NOMO-1 (cell line): ENCODE data around the gene PAWR.
"Not testable (repeated sequence)": the region's sequence is repeated elsewhere in the genome, so short reads cannot be mapped to it uniquely, and the experiment has no call there.

Experiments
- DNase-seq, 2 experiments: peaks; one replicate each; lab custom pipeline; 2025; ENCODE audit not compliant: unreplicated experiment in 2 of 2; lab: John Stamatoyannopoulos, UW

Gene PAWR

DNA sequence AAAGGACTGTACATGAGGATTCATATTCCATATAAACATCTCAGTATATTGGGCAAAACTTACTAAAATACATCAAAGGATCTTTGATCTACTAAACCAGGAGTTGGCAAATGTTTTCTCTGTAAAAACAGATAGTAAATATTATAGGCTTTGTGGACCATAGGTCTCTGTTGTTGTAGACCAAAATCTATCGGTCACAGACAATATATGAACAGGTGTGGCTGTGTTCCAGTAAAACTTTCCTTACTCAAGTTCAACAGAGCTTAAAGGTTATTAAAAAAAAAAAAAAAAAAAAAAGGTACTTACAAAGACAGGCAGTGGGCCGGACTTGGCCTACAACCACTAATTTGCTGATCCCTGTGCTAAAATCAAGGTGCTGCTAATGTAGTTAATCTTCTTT, 40.3 kb downstream of the PAWR start:
- no peak for DNase-seq

DNA sequence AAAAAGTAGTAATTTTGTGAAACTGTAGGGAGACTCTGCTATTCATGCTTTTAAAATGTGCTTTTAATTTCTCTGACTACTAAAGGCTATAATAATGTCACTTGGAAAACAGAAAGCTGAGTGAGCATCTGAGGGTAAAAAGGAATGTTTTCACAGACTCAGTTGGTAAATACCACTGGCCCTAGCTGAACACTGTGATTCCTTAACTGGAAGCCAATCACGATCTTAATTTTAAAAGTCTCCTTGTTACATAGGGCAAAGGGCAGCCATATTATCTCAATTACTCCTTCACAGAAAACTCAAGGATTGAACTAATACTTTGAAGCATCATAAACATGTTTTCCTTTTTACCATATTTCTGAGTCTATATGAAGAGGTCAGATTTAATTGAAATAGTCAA, 41.9 kb downstream of the PAWR start:
- DNase-seq = no peak

DNA sequence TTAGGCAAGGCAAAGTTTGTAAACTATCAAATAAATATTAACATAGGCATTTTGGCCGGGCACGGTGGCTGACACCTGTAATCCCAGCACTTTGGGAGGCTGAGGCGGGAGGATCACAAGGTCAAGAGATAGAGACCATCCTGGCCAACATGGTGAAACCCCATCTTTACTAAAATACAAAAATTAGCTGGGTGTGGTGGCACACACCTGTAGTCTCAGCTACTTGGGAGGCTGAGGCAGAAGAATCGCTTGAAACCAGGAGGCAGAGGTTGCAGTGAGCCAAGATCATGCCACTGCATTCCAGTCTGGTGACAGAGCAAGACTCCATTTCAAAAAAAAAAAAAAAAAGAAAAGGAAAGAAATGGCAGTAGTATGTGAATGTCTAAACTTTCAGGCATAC, 43.9 kb downstream of the PAWR start:
- DNase-seq = not testable (repeated sequence)

DNA sequence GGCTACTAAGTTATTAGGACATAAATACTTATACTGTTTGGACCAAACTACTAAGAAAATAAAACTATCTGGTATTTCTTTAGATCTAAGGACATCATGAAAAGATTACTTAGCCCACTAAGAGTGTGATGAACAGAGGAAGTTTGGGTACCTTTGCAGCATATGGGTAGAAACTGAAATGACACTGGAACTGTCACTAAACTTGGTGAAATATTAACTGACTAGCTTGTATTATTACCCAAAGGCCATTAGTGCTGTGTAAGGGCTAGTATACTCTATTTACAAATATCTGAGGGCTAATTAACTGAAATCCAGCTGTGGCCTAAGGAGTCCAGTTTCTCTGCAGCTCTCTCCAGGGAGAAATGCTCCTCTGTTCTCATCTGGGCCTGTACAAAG, 45.5 kb downstream of the PAWR start:
- DNase-seq = no peak

DNA sequence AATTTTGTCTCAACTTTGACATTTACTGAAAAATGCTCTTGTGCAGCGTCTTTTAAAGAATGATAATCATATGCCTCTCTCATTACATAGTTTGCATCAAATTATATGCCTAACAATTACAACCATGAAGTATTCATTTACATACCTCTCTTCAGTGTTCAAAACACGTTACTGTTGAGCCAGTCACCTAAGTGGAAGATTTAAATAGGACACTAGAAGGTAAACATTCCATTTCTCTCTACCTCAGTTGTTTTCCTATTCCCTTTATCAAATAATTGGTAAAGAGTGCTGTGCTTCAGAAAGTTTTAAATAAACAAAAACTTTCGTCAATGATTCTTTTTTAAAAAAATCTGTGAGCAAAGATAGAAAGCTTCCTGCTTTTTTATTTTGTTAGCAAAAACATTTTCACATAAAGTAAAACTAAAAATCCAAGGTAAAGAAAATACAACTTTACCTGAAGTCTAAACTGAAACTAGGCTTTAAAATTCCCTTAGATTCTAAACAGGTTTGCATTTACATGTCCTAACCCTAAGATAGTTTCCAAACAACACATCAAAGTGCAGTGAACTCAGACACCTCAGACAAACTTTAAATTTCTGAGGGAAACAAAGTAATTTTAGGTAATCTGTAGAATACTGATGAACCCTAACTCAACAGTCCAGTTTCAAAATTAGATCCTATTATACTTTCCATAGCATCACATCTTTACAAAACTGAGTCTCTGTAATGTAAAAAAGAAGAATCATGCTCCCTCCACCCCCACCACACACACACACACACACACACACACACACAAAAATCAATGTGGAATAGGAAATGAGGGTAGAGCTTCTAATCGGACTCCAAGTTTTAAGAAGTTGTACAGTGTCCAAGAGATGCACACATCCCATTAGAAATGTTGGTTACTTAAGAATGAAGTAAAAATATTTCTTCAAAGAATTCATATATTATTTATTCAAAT, 46.2 kb downstream of the PAWR start:
- no peak for DNase-seq

DNA sequence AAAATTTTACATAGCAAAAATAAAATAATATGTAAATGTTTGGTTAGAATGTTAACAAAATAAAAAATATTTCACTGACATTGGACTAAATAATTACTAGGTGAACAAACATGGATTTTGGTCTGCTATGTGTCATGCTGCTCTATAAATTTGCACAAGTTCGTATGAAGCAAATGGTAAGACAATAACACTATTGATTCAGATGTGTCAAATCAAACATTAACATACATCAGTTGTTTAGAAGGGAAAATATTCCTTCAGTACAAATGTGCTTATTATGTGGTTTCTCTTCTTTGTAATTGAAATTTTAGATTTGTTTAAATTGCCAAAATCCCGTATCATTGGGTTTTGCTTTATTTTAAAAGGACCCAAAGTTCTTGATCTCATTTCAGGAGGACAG, 46.9 kb downstream of the PAWR start:
- DNase-seq = no peak

DNA sequence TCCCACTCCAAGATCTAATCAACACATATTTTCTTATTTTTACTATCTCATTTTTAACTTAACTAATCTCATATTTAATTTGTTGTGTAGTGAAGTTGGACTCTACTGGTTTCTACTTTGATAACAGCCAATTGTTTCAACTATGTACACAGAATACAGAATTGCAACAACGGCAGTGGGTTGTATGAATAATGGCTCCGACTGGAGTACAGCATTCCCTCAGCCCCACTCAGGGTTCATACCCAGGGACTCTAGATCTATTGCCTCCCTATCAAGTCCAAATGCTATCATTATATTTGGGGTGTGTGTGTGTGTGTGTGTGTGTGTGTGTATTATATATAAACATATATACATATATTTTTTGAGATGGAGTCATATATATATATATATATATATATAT, 52.3 kb downstream of the PAWR start:
- DNase-seq = no peak

DNA sequence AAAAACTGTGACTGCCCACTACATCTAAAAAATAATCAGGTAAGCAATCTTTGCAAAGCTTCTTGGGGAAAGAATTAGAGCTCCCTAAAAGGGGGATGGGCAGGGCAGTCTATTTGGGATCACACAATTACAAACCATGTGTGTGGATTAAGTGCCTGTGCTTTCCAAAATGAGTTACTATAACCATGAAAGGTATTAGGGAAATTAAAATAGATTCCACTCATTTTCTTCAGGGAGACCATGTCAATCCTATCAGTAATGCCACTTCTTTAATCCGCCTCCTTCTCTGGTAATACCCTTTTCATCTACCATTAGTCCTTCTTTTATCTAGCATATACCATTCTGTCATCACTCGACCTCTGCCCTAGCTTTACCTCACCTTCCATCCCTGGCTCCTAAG, 53.7 kb downstream of the PAWR start:
- no peak for DNase-seq

DNA sequence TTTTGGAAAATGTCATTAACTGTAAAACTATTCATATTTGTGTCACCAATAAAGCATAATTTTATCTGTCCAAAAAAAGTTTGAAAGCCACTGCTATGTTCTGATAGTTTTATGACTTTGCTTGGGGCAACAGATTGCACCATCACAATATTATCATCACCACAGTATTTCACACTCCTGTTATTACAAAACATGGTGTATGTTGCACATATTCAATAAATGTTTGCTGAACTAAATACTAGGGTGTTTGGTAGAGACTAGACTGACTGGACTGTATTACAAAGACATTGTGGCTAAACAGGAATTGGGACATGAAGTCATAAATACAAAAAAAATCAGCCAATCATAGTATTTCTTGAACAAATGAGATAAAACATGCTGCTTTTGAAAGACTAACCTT, 55.1 kb downstream of the PAWR start:
- DNase-seq = no peak

DNA sequence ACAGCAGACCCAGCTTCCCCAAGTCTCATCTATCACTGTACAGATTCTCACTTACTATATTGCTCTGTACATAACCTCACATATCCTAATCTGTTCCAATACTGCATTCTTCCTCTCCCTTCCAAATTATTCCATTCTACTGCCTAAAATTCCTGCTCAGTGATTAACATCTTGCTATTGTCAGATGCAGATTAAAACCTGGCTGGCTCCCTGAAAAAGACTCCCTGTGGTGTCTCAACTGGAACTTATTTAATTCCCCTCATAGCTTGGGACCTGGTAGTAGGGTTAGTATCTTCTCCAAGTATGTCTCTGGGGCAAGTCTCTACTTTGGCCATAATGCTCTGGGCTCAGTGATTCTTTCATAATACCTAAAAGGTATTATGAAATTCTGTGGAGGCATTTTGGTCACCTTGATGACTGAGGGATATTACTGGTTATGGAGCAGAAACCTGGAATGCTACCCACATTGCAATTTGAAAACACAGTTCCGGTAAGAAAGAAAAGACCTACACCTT, 55.8 kb downstream of the PAWR start:
- DNase-seq = no peak

DNA sequence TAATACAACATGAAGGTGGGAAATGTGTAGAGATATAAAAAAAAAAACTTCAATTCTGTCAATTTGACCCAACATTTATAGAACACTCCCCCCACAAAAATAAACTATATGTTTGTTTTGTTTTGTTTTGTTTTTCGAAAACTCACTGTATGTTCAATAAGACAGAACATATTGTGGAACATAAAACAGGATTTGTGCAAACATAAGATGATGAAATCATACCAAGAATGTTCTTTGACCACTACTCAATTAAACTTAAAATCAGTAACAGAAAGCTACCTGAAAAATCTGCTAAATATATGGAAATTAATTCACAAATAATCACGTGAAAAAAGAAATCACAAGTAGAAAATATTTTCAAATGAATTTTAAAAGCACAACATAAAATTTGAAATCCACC, 61.2 kb downstream of the PAWR start:
- no peak for DNase-seq

DNA sequence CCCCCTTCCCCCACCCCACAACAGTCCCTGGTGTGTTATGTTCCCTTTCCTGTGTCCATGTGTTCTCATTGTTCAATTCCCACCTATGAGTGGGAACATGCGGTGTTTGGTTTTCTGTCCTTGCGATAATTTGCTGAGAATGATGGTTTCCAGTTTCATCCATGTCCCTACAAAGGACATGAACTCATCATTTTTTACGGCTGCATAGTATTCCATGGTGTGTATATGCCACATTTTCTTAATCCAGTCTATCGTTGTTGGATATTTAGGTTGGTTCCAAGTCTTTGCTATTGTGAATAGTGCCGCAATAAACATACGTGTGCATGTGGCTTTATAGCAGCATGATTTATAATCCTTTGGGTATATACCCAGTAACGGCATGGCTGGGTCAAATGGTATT, 64.0 kb downstream of the PAWR start:
- not testable (repeated sequence) for DNase-seq

DNA sequence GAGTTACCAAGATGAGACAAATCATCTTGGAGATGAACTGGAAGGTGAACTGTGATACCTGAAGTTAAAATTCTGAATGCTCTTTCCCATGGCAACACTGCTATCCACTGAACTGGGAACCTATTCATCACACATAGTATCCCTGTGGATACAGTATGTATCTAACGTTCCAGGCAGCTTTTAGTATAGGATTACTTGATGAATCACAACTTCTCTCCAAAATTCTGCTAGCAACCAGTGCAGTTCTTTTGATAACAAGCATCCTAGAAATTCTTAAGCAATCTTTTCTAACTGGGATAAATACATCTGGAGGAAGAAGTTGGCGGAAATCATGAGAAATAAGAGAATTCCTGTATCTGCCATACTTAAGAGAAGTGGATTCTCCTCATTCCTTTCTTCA, 66.4 kb downstream of the PAWR start:
- no peak for DNase-seq

DNA sequence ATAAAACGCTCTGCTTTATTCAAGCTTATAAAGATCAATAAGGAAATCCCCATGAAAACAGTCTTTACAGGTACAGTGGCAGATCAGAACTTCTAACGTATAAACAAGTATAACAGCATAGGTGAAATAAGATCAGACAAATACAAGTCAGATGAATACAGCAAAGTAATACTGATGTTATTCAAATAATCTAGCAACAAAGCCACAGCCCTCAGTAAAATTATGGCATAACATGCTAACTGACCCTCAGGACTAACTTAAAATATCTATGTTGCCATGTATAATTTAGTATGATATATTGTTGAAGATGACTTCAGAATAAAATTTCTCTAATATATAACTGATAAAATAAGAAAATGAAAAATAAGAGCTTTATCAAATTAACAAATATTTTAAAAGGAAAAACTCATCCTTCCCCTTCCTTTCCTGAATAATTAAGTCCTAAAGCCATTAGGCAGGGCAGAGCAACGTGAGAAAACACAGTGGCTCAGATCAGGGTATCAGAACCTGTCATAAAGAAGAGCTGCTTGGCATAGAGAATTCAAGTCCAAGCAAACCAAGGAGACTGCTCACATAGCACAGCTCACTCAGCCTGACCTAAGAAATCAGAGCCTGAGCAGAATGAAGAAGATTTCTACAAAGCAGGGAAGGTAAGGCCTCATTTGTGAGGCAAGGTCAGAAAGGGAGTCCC, 70.7 kb downstream of the PAWR start:
- no peak for DNase-seq

DNA sequence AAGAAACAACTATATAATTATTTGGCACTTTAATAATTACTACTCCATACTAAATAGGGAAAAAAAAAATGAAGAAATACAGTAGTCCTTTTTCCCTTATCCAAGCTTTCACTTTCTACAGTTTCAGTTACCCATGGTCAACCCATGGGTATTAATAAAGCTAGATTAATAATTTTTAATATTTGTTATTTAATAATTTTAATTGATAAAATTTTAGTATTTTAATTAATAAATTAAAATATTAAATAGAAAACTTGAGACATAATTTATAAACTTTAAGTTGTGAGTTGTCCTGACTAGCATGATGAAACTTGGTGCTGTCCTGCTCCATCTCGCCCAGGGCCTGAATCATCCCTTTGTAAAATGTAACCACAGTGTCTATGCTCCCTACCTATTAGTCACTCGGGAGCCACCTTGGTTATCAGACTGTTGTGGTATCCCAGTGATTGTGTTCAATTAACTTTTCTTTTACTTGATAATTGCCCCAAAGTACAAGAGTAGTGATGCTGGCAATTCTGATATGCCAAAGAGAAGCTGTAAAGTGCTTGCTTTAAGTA, 71.8 kb downstream of the PAWR start:
- DNase-seq = no peak

DNA sequence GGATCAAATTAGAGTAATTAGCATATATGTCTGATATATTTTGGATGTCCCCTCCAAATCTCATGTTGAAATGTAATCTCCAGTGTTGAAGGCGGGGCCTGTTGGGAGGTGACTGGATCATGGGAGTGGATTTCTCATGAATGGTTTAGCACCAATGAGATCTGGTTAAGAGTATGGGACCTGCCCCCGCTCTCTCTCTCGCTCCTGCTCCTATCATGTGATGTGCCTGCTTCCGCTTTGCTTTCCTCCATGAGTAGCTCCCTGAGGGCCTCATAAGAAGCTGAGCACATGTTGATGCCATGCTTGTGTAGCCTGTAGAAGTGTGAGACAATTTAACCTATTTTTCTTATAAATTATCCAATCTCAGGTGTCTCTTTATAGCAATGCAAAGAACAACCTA, 73.1 kb downstream of the PAWR start:
- no peak for DNase-seq

DNA sequence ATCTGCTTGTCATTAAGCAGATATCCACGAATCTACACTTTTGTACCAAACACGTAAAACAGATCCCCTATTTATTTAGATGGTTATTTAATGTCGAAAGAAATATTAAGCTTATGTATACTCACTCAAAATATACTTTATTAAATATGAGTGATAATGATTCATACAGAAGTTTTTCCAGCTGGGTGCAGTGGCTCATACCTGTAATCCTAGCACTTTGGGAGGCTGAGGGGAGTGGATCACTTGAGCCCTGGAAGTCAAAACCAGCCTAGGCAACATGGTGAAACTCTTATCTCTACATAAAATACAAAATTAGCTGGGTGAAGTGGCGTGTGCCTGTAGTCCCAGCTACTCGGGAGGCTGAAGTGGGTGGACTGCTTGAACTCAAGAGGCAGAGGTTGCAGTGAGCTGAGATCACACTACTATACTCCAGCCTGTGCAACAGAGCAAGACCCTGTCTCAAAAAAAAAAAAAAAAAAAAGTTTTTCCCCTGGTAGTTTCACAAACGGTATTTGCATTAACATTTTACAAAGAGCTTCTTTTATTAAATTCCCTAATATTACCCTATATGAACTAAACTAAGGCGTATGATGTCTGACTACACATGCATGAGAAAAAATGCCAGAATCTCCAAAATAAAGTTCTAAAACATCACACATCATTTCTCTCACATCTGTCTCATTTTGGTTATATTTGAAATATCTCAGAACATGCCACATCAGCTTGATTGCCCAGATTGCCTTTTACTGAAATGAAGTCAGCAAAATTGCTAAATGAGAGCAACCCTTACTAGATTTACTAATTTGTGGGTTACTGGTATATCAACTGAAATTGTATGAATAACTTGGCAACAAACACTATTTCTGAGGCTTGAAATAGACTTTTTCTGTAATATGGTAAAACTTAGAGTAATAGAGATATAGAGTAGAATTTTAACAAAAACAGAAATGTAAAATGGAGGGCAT, 74.9 kb downstream of the PAWR start:
- no peak for DNase-seq

DNA sequence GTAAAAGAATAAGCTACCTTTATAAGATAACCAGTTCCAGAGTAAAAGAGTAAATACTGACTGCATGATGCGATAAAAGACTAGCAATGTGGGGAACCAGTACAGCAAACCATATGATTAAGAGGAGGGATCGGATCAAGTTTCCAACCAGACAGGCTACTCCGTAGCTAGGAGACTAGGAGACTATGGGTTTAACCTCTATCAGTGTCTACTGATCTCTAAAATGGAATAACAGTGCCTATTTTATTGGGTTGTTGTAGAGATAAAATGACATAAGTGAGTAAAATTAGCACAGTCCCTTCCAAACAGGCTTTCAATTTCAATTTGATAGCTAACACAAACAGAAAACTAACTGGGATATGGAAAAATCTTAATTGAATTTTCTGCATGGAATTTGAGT, 76.0 kb downstream of the PAWR start:
- DNase-seq = no peak

DNA sequence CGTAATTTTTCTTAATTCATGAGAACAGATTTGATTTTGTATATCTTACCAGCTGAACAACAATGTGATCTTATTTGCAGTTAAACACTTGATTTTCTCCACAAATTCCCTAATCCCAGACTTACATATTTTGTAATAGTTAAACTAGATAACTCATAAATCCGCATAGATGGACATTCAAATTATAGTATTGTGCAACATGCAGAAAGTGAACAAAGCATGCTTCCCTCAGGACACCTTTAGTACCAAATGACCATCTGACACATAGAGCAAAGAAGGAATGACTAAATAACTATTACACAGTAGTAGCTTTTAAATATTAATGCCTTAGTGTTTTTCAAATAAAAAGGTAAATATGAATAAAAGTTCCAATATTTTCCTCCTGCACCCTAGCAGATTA, 88.9 kb downstream of the PAWR start:
- DNase-seq = no peak

DNA sequence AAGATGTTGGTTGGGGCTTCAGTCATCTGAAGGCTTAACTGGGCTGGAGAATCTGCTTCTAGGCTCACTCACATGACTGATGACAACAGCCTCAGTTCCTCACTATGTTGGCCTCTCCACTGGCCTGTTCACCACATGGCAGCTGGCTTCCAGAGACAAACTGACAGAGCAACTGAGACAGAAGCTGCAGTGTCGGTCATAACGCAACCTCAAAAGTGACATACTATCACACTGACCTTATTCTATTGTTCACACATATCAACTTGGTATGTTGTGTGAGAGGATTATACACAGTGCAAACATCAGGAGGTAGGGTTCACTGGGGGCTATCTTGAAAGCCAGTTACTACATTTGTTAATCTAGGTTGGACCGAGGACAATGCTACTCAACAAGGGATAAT, 92.9 kb downstream of the PAWR start:
- DNase-seq = no peak
